Limb (tissue), 2 donors: ENCODE measurements around the gene FHOD3.
"Not testable (repeated sequence)": the region's sequence is repeated elsewhere in the genome, so short reads cannot be mapped to it uniquely, and the experiment has no call there.

Experiments
- DNase-seq, 2 donors: peaks; one replicate each; pipeline ENCODE4 v3.0.0-alpha.2; 2016; ENCODE audit errors: extremely low spot score in 2 of 2

The FHOD3 gene

GRCh38 chr18:36350251-36350651, 52.7 kb downstream of the FHOD3 start:
- DNase-seq = no peak

- no peak for DNase-seq
Observed at GRCh38 chr18:36350839-36351469, 53.4 kb downstream of the FHOD3 start.

- DNase-seq = no peak
Observed at GRCh38 chr18:36352384-36352783, 54.9 kb downstream of the FHOD3 start.

GRCh38 chr18:36354989-36355388, 57.5 kb downstream of the FHOD3 start:
- DNase-seq = no peak

- no peak for DNase-seq
Observed at GRCh38 chr18:36355511-36355910, 58.0 kb downstream of the FHOD3 start.

- not testable (repeated sequence) for DNase-seq
Observed at GRCh38 chr18:36356741-36357140, 59.2 kb downstream of the FHOD3 start.

- no peak for DNase-seq
Observed at GRCh38 chr18:36358141-36358540, 60.6 kb downstream of the FHOD3 start.

- no peak for DNase-seq
Observed at GRCh38 chr18:36360256-36360909, 62.9 kb downstream of the FHOD3 start.

- DNase-seq = no peak
Observed at GRCh38 chr18:36364911-36365624, 67.6 kb downstream of the FHOD3 start.

GRCh38 chr18:36365836-36366775, 68.6 kb downstream of the FHOD3 start:
- DNase-seq = no peak

GRCh38 chr18:36366994-36367839, 69.7 kb downstream of the FHOD3 start:
- no peak for DNase-seq

GRCh38 chr18:36368889-36369288, 71.4 kb downstream of the FHOD3 start:
- no peak for DNase-seq

GRCh38 chr18:36372903-36373311, 75.4 kb downstream of the FHOD3 start:
- DNase-seq = no peak

GRCh38 chr18:36374262-36374661, 76.7 kb downstream of the FHOD3 start:
- no peak for DNase-seq

- no peak for DNase-seq
Observed at GRCh38 chr18:36375118-36375517, 77.6 kb downstream of the FHOD3 start.

- no peak for DNase-seq
Observed at GRCh38 chr18:36376361-36376760, 78.8 kb downstream of the FHOD3 start.

- no peak for DNase-seq
Observed at GRCh38 chr18:36377626-36378025, 80.1 kb downstream of the FHOD3 start.

GRCh38 chr18:36378205-36378604, 80.7 kb downstream of the FHOD3 start:
- no peak for DNase-seq

GRCh38 chr18:36379435-36379984, 82.0 kb downstream of the FHOD3 start:
- DNase-seq = no peak

GRCh38 chr18:36380173-36380827, 82.8 kb downstream of the FHOD3 start:
- DNase-seq = no peak
